Bronchus fibroblast of lung (primary cell): ENCODE data around the gene TBC1D13. TPM values are rescaled to one million over a fixed set of nuclear protein-coding genes. Genes with fewer than 3 reads are reported as not detected.

ENCODE experiments used
- total RNA-seq: library from RNA; depleted of rRNA; stranded (reverse); fragments of >200 nt; gene quantifications from 2 replicates; pipeline ENCODE4 v1.2.3, GENCODE V29; 2015

TBC1D13 gene
- total RNA-seq, result 10.8 and 12.3 TPM in 2 replicates

GRCh38 chr9:128786681-128787601, at the start of gene TBC1D13:
Gene TBC1D13, plus strand, starts transcription at chr9:128787253. Its CDS starts 101 bp downstream, at chr9:128787354.

GRCh38 chr9:128771745-128772519, 15.1 kb upstream of the TBC1D13 start, which contains the start of gene ZER1:
Gene ZER1, minus strand, starts transcription at chr9:128771927. Its CDS starts 16,362 bp downstream, at chr9:128755565.

GRCh38 chr9:128818099-128818838, 31.2 kb downstream of the TBC1D13 start, which contains the start of gene ENDOG:
Gene ENDOG, plus strand, starts transcription at chr9:128818500. Its CDS starts 185 bp downstream, at chr9:128818685.

GRCh38 chr9:128829477-128830251, 42.6 kb downstream of the TBC1D13 start, which contains the start of gene SPOUT1:
Gene SPOUT1, minus strand, starts transcription at chr9:128829794. Its CDS starts 14 bp downstream, at chr9:128829780.

Other genes with a start within 250 kb of the TBC1D13 start
- 115 and 117 TPM in 2 replicates for gene SPTAN1, start 234.7 kb upstream of the TBC1D13 start, total RNA-seq
- 112 and 122 TPM in 2 replicates for gene DYNC2I2, start 130.4 kb upstream of the TBC1D13 start, total RNA-seq
- 270 and 352 TPM in 2 replicates for gene SET, start 98.0 kb upstream of the TBC1D13 start, total RNA-seq
- 10.3 and 10.4 TPM in 2 replicates for gene PKN3, start 84.8 kb upstream of the TBC1D13 start, total RNA-seq
- 87.3 and 88.4 TPM in 2 replicates for gene ZDHHC12, start 63.1 kb upstream of the TBC1D13 start, total RNA-seq
- 25.9 and 31.6 TPM in 2 replicates for gene ZER1, start 15.3 kb upstream of the TBC1D13 start, total RNA-seq
- 26.2 and 26.6 TPM in 2 replicates for gene ENDOG, start 31.2 kb downstream of the TBC1D13 start, total RNA-seq
- 33.1 and 35.7 TPM in 2 replicates for gene SPOUT1, start 42.5 kb downstream of the TBC1D13 start, total RNA-seq
- 10.8 and 14.7 TPM in 2 replicates for gene KYAT1, start 94.7 kb downstream of the TBC1D13 start, total RNA-seq
- gene LRRC8A, start 94.9 kb downstream of the TBC1D13 start, total RNA-seq, result 43.7 and 51.4 TPM in 2 replicates
- gene PHYHD1, start 133.7 kb downstream of the TBC1D13 start, total RNA-seq, result 15.9 and 19.0 TPM in 2 replicates
- gene DOLK, start 160.3 kb downstream of the TBC1D13 start, total RNA-seq, result 22.9 and 28.7 TPM in 2 replicates
- gene NUP188, start 160.4 kb downstream of the TBC1D13 start, total RNA-seq, result 35.5 and 38.1 TPM in 2 replicates
- gene SH3GLB2, start 241.1 kb downstream of the TBC1D13 start, total RNA-seq, result 38.5 and 45.9 TPM in 2 replicates
- 11.9 and 14.3 TPM in 2 replicates for gene MIGA2, start 249.4 kb downstream of the TBC1D13 start, total RNA-seq